MM.1S (cell line): ENCODE results near the gene ZDHHC8.
A peak's percentile ranks its signal among the peaks of the same experiment; 100 is the strongest.

ENCODE experiments used
- DNase-seq: peaks from one replicate; pipeline ENCODE4 v3.0.0-alpha.2; 2015
- H2AFZ ChIP-seq: fragments of 300-600 bp; sonication (generic); 2 replicates; pipeline ENCODE4 v1.6.0; 2016; ENCODE audit warnings: antibody characterized with exemption, low read length
- H3F3A ChIP-seq: fragments of 300-600 bp; sonication (generic); 2 replicates; pipeline ENCODE4 v1.6.1; 2016; ENCODE audit warnings: mild to moderate bottlenecking, antibody characterized with exemption, low read length, moderate library complexity, mixed read lengths; ENCODE audit not compliant: insufficient read depth
- H3K27ac ChIP-seq: fragments of 300-600 bp; sonication (generic); 2 replicates; pipeline ENCODE4 v1.5.1; 2016; ENCODE audit warnings: mild to moderate bottlenecking, low read length
- H3K27me3 ChIP-seq: fragments of 300-600 bp; sonication (generic); replicated peaks from 2 replicates; pipeline ENCODE4 v1.6.0; 2016; ENCODE audit warnings: low read length; ENCODE audit not compliant: insufficient read depth
- H3K36me3 ChIP-seq: fragments of 300-600 bp; sonication (generic); replicated peaks from 2 replicates; pipeline ENCODE4 v1.6.1; 2016; ENCODE audit warnings: mild to moderate bottlenecking, low read length, mixed read lengths; ENCODE audit not compliant: insufficient read depth
- H3K4me1 ChIP-seq: fragments of 300-600 bp; sonication (generic); 2 replicates; pipeline ENCODE4 v1.6.1; 2016; ENCODE audit warnings: low read length, mixed read lengths
- H3K4me2 ChIP-seq: fragments of 300-600 bp; sonication (generic); 2 replicates; pipeline ENCODE4 v1.6.0; 2016; ENCODE audit warnings: low read depth, low read length
- H3K4me3 ChIP-seq: fragments of 300-600 bp; sonication (generic); 2 replicates; pipeline ENCODE4 v1.5.1; 2016; ENCODE audit warnings: low read length, mixed read lengths
- H3K79me2 ChIP-seq: fragments of 300-600 bp; sonication (generic); 2 replicates; pipeline ENCODE4 v1.6.1; 2016; ENCODE audit warnings: mixed run types, low read length, mixed read lengths
- H3K9ac ChIP-seq: fragments of 300-600 bp; sonication (generic); 2 replicates; pipeline ENCODE4 v1.6.1; 2016; ENCODE audit warnings: low read length, mixed read lengths
- H3K9me2 ChIP-seq: fragments of 300-600 bp; sonication (generic); replicated peaks from 2 replicates; pipeline ENCODE4 v1.6.1; 2016; ENCODE audit warnings: mild to moderate bottlenecking, low read length, mixed read lengths; ENCODE audit not compliant: insufficient read depth
- H3K9me3 ChIP-seq: fragments of 300-600 bp; sonication (generic); replicated peaks from 2 replicates; pipeline ENCODE4 v1.6.1; 2016; ENCODE audit warnings: mild to moderate bottlenecking, low read length, mixed read lengths; ENCODE audit not compliant: insufficient read depth
- H4K20me1 ChIP-seq: fragments of 300-600 bp; sonication (generic); 2 replicates; pipeline ENCODE4 v1.6.1; 2016; ENCODE audit warnings: mild to moderate bottlenecking, low read length, moderate library complexity, mixed read lengths; ENCODE audit not compliant: insufficient read depth
- EZH2 ChIP-seq: fragments of 300-600 bp; sonication (generic); optimal IDR thresholded peaks from 2 replicates; pipeline ENCODE3; 2017; ENCODE audit warnings: low read depth, mild to moderate bottlenecking, antibody characterized with exemption, low read length, mixed read lengths
- EZH2phosphoT487 ChIP-seq: fragments of 300-600 bp; sonication (generic); IDR thresholded peaks from 2 replicates; pipeline ENCODE4 v1.6.1; 2018; ENCODE audit warnings: antibody characterized with exemption, low read length
- TF ChIP-seq, protein P1 (sequence below): fragments of 300-600 bp; sonication (generic); IDR thresholded peaks from 2 replicates; pipeline ENCODE4 v1.5.1; 2016; ENCODE audit warnings: antibody characterized with exemption, low read length, mixed read lengths

ZDHHC8 gene

GRCh38 chr22:20156042-20156389, 24.4 kb downstream of the ZDHHC8 start:
- DNase-seq: no peak
- no peaks in the 10 kb centered on the region for H3K79me2 ChIP-seq
- no peaks in the 10 kb centered on the region for H3K4me1 ChIP-seq
- H3K9ac ChIP-seq: no peak overlapping the region
- no peak for TF ChIP-seq EZH2
- TF ChIP-seq EZH2phosphoT487: no peak
- TF ChIP-seq, protein P1, sequence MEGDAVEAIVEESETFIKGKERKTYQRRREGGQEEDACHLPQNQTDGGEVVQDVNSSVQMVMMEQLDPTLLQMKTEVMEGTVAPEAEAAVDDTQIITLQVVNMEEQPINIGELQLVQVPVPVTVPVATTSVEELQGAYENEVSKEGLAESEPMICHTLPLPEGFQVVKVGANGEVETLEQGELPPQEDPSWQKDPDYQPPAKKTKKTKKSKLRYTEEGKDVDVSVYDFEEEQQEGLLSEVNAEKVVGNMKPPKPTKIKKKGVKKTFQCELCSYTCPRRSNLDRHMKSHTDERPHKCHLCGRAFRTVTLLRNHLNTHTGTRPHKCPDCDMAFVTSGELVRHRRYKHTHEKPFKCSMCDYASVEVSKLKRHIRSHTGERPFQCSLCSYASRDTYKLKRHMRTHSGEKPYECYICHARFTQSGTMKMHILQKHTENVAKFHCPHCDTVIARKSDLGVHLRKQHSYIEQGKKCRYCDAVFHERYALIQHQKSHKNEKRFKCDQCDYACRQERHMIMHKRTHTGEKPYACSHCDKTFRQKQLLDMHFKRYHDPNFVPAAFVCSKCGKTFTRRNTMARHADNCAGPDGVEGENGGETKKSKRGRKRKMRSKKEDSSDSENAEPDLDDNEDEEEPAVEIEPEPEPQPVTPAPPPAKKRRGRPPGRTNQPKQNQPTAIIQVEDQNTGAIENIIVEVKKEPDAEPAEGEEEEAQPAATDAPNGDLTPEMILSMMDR: no peak
- no peak overlapping the region for H3K4me2 ChIP-seq
- H3K27ac ChIP-seq: no peak overlapping the region
- H2AFZ ChIP-seq: no peak overlapping the region
- no peak overlapping the region for H3K4me3 ChIP-seq
- H3K9me3 ChIP-seq: no peaks in the 10 kb centered on the region
- H3F3A ChIP-seq: no peaks in the 10 kb centered on the region
- no peaks in the 10 kb centered on the region for H3K36me3 ChIP-seq
- no peaks in the 10 kb centered on the region for H3K9me2 ChIP-seq
- H3K27me3 ChIP-seq: peaks cover 82% of the 10 kb centered on the region
- no peaks in the 10 kb centered on the region for H4K20me1 ChIP-seq

DNA sequence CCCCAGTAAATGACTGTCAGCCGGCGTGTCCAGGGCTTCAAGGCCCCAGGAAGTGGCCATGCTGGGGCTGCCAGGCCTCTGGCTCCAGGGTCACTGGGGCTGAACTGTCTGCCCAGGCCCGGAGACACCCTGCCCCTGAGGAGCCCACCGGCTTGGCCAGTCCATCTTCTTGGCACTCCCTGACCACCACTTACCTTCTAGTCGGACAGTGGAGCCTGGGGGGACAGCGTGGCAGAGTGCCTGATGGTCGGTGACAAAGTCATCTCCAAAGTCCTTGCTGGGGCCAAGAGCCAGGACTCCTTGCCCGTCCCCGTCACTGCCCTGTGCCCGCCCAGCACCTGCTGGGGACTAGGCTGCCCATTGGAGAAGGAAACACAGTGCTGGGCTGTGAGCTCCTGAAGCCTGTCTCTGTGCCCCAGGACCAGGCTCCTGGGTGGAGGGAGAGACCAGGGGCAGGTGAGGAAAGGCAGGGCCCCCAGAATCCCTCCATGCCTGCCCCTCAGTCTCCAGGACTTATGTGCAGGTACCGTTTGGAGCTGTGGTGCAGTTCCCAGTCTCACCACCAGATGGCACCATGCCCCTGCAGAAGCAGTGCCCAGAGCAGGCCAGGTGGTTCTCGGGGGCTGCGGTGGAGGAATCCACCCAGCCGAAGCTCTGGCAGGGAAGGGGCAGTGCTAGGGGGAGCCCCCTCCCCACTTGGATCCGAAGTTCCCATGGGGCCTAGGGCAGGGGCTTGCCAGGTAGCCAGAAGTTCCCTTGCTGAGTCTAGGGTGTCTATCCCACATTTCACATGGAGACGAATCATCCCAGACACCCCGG, 25.2 kb downstream of the ZDHHC8 start:
- Histone ChIP-seq H2AFZ (no peak overlapping the region), H3K9ac (no peak overlapping the region), H3K4me3 (no peak overlapping the region), H3K9me3 (no peaks in the 10 kb centered on the region), H3F3A (no peaks in the 10 kb centered on the region), H3K36me3 (no peaks in the 10 kb centered on the region), H3K79me2 (no peaks in the 10 kb centered on the region), H3K4me1 (no peaks in the 10 kb centered on the region), H4K20me1 (no peaks in the 10 kb centered on the region), H3K9me2 (no peaks in the 10 kb centered on the region), H3K27me3 (peaks cover 84% of the 10 kb centered on the region), H3K27ac (no peak overlapping the region), H3K4me2 (no peak overlapping the region)
- peak; percentile 67 for DNase-seq
- TF ChIP-seq, protein P1: peak; percentile 97
- no peak for TF ChIP-seq EZH2phosphoT487

GRCh38 chr22:20157430-20158183, 26.0 kb downstream of the ZDHHC8 start:
- H4K20me1 ChIP-seq: no peaks in the 10 kb centered on the region
- DNase-seq: no peak
- H3K4me1 ChIP-seq: no peaks in the 10 kb centered on the region
- no peak overlapping the region for H3K27ac ChIP-seq
- H2AFZ ChIP-seq: no peak overlapping the region
- no peaks in the 10 kb centered on the region for H3K9me3 ChIP-seq
- H3F3A ChIP-seq: no peaks in the 10 kb centered on the region
- H3K4me2 ChIP-seq: no peak overlapping the region
- no peaks in the 10 kb centered on the region for H3K79me2 ChIP-seq
- H3K36me3 ChIP-seq: no peaks in the 10 kb centered on the region
- no peak overlapping the region for H3K9ac ChIP-seq
- peaks cover 78% of the 10 kb centered on the region for H3K27me3 ChIP-seq
- no peaks in the 10 kb centered on the region for H3K9me2 ChIP-seq
- TF ChIP-seq EZH2phosphoT487: no peak
- TF ChIP-seq, protein P1: no peak
- no peak for TF ChIP-seq EZH2
- H3K4me3 ChIP-seq: no peak overlapping the region
